Measurements from ENCODE around the gene UIMC1.
A peak's percentile ranks its signal among the peaks of the same experiment; 100 is the strongest.
"Not testable (repeated sequence)": the region's sequence is repeated elsewhere in the genome, so short reads cannot be mapped to it uniquely, and the experiment has no call there.

Gene UIMC1

DNA sequence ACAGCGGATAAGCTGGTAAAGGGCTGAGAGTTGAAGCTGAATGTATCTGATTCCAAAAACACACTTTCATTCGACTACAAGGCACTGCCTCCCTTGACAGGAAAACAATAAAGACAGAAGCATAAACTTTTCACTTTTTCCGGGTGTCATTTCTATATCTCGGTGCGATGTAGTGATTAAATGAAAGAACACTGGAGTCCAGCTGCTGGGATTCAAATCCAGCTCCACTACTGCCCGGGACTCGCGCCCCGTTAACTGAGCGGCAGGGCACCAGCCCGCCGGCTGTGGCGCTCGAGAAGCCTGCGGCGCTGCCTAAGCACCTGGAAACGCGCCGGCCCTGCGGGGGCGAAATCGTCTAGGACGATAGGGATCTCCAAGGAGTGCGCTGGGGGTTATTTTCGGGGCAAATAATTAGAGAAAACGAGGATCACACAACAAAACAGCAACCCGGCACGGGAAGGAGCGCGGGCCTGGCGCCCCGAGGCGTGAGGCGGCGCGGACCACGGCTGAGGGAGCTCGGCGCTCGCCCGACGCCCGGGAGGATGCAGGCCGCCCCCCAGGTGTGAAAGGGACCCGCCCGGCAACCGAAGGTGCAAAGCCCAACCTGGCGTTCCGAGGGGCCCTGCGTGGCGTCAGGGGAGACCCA lies 837 bp downstream of the UIMC1 start:
- peak; percentile 40 to 55 for DNase-seq (ENCODE audit: low read depth in 2 of 2)

DNA sequence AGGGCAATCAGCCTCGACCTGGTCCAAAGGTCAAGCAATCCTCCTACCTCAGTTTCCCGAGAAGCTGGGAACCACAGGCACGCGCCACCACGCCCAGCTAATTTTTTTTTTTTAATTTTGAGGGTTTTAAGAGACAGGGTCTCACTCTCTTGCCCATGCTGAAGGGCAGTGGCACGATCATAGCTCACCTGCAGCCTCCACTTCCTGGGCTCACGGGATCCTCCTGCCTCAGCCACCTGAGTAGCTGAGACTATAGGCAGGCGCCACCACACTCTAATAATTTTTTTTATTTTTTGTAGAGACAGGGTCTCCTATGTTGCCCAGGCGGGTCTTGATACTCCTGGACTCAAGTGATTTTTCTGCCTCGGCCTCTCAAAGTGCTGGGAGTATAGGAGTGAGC lies 1.6 kb downstream of the UIMC1 start:
- no peak for DNase-seq (ENCODE audit: low read depth in 2 of 2)

DNA sequence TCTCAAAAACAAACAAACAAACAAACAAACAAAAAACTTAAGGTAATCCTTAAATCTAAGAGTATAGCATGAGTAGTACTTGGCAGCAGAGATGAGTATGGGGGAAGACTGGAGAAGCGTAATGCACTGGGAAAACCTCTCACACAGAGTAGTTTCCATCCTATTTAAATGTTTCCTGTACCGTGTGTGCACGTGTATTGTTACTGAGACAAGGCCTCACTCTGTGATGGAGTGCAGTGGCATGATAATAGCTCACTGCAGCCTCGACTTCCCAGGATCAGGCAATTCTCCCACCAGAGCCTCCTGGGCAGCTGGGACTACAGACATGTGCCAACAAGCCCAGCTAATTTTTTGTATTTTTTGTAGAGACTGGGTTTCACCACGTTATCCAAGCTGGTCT lies 2.9 kb downstream of the UIMC1 start:
- no peak for DNase-seq (ENCODE audit: low read depth in 2 of 2)

DNA sequence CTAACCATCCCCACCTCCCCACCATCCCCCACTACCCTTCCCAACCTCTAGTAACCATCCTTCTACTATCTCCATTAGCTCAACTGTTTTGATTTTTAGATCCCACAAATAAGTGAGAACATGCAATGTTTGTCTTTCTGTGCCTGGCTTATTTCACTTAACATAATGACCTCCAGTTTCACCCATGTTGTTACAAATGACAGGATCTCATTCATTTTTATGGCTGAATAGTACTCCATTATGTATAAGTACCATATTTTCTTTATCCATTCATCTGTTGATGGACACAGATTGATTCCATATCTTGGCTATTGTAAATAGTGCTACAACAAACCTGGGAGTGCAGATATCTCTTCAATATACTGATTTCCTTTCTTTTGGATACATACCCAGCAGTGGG lies 7.1 kb downstream of the UIMC1 start:
- DNase-seq (ENCODE audit: low read depth in 2 of 2), result not testable (repeated sequence)

DNA sequence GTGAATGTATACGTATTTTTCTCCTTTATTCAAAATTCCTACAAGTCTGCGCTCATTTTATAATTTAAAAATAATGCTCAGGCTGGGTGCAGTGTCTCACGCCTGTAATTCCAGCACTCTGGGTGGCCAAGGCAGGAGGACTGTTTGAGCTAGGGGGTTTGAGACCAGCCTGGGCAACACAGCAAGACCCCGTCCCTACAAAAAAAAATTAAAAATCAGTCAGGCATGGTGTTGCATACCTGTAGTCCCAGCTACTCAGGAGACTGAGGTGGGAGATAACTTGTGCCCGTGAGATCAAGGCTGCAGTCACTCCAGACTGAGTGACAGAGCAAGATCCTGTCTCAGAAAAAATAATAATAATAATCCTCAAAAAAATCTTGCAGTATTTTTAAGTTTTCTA lies 7.8 kb downstream of the UIMC1 start:
- DNase-seq (ENCODE audit: low read depth in 2 of 2), result no peak

DNA sequence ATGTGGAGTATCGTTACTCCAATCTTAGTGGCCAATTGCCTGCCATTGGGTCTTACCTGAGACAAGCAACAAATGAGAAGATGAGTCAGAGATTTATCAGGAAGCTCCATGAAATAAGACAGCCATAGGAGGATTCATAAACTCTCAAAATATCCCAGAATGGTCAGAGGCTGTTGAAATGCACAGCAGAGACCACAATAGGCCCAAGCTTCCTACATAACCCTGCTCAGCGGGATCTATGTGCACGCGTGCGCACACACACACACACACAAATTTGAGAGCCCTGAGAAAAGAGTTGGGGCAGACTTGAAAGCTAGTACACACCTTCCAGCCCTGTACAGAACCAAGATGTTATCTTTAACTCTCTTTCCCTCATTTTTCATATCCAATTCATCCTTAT lies 9.8 kb downstream of the UIMC1 start:
- no peak for DNase-seq (ENCODE audit: low read depth in 2 of 2)

DNA sequence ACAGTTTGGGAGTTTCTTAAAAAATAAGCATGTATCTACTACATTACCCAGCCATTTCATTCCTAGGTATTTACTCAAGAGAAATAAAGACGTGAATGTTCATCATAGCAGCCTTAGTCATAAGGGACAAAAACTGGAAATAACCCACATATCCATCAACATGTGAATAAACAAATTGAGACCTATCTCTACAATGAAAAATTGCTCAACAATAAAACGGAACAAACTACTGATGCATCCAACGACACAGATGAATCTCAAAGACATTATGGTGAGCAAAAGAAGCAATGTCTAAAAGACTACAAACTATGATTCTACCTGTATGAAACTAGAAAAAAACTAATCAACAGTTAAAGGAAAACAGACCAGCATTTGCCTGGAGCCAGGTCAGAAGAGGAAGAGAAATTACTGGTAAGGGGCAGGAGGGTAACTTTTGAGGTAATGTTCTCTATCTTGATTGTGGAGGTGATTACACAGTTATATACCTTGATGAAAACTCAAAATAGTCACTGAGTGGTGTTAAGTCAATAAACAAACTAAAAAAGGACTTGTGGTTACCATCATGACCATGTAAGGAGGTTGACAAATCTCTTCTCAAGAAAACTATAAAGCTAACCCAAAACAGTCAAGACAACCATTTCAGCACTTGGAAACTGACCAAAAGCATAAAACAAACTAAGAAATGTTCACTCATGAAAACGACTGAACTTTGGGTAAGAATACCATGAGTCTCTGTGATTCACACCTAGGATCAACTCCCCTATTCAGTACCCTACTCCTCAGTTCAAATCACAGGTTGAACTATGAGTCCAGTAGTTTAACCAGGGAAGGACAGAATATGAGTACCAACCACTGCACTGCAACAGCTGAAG lies 10.4 kb downstream of the UIMC1 start:
- DNase-seq (ENCODE audit: low read depth in 2 of 2), result no peak

DNA sequence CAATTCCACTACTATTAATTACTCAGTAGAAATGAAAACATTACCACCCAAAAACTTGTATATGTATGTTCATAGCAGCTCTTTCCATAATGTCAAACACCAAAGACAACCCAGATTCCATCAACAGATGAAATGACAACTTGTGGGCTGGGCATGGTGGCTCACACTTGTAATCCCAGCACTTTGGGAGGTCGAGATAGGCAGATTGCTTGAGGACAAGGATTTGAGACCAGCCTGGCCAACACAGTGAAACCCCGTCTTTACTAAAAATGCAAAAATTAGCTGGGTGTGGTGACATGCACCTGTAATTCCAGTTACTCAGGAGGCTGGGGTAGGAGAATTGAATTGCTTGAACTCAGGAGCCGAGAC lies 11.5 kb downstream of the UIMC1 start:
- DNase-seq (ENCODE audit: low read depth in 2 of 2), result no peak

DNA sequence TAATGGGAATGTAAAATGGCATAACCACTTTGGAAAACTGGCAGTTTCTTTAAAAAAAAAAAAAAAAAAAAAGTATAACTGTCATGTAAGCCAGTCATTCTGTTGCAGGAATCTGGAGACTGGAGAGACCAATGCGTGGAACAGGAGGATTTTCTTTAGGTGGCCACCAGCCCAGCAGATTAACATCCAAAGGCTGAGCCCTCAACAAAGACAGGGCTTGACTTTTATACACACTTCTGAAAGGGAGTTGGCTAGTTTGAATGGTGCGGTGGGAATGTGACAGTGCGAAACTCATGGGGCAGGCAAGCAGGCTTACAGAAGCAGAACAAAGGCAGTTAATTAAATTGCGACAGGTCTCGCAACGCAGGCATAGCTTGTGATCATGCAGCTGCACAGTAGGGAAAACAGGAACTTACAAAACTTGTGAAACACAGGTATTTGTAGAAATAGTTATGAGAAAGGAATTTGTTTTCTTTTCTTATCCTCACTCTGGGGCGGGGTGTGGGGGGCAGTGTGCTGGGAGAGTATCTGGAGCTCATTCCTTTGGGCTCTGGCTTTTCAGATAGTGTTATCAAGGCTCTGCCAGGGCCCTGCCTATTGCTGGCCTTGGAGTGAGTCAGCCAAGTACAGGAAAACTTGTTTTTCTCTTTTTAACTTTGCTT lies 12.0 kb downstream of the UIMC1 start:
- no peak for DNase-seq (ENCODE audit: low read depth in 2 of 2)

DNA sequence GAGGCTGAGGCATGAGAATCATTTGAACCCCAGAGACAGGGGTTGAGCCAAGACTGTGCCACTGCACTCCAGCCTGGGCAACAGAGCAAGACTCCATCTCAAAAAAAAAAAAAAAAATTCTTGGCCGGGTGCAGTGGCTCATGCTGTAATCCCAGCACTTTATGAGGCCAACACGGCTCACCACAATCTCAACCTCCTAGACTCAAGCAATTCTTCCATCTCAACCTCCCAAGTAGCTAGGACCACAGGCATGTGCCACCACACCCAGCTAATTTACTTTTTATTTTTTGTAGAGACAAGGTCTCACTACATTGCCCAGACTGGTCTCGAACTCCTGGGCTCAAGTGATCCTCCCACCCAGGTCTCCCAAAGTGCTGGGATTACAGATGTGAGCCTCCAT lies 13.5 kb downstream of the UIMC1 start:
- DNase-seq (ENCODE audit: low read depth in 2 of 2), result not testable (repeated sequence)

DNA sequence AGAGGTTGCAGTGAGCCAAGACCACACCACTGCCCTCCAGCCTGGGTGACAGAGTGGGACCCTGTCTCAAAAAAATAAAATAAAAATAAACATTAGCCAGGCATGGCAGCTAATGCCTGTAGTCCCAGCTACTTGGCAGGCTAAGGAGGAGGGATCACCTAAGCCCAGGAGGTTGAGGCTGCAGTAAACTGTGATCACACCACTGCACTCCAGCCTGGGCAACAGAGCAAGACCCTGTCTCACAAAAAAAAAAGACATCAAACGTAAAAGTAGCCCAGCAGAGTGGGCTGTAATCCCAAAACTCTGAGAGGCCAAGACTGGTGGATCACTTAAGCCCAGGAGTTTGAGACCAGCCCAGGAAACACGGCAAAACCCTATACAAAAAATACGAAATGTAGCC lies 19.0 kb downstream of the UIMC1 start:
- no peak for DNase-seq (ENCODE audit: low read depth in 2 of 2)

DNA sequence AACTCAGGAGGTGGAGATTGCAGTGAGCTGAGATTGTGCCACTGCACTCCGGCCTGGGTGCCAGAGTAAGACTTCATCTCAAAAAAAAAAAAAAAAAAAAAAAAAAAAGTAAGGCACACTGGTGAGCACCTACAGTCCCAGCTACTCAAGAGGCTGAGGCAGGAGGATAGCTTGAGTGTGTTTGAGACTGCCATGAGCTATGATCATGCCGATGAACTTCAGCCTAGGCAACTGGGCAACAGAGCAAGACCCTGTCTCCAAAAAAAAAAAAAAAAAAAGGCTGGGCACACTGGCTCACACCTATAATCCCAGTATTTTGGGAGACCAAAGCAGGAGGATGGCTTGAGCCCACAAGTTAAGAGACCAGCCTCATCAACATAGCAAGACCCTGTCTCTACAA lies 20.3 kb downstream of the UIMC1 start:
- no peak for DNase-seq (ENCODE audit: low read depth in 2 of 2)

DNA sequence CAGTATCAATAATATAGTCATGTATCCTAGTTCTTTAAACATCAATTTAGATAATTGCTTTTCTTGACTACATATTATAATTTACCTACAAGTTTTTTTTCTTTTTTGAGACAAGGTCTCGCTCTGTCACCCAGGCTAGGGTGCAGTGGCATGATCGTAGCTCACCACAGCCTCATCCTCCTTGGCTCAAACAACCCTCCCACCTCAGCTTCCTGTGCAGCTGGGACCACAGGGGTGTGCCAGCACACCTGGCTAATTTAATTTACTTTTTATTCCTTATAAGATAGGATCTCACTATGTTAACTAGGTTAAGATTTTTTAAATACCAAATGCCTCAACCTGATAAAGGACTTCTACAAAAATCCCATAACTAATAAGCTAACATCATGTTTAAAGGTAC lies 21.1 kb downstream of the UIMC1 start:
- DNase-seq (ENCODE audit: low read depth in 2 of 2), result no peak

DNA sequence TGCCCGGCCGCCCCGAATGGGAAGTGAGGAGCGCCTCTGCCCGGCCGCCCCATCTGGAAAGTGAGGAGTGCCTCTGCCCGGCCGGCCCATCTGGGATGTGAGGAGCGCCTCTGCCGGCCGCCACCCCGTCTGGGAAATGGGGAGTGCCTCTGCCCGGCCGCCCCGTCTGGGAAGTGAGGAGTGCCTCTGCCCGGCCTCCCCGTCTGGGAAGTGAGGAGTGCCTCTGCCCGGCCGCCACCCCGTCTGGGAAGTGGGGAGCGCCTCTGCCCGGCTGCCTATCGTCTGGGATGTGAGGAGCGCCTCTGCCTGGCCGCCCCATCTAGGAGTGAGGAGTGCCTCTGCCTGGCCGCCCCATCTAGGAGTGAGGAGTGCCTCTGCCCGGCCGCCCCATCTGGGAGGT lies 22.4 kb downstream of the UIMC1 start:
- not testable (repeated sequence) for DNase-seq (ENCODE audit: low read depth in 2 of 2)

DNA sequence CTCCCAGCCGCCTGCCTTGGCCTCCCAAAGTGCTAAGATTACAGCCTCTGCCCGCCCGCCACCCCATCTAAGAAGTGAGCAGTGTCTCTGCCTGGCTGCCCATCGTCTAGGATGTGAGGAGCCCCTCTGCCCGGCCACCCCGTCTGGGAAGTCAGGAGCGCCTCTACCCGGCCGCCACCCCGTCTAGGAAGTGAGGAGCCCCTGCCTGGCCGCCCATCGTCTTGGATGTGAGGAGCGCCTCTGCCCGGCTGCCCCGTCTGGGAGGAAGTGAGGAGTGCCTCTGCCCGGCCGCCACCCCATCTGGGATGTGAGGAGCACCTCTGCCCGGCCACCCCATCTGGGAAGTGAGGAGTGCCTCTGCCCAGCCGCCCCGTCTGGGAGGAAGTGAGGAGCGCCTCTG lies 23.0 kb downstream of the UIMC1 start:
- DNase-seq (ENCODE audit: low read depth in 2 of 2), result not testable (repeated sequence)

DNA sequence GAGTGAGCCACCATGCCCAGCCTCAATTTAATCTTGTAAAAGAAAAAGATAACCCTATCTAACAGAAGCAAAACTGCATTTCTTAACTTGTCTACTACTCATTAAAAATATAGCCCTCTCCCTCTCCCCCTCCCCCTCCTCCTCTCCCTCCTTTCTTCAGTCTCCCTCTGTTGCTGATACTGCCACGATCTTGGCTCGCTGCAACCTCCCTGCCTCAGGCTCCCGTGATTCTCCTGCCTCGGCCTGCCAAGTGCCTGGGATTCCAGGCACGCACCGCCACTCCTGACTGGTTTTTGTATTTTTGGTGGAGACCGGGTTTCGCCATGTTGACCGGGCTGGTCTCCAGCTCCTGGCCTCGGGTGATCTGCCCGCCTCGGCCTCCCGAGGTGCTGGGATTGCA lies 23.5 kb downstream of the UIMC1 start:
- not testable (repeated sequence) for DNase-seq (ENCODE audit: low read depth in 2 of 2)

DNA sequence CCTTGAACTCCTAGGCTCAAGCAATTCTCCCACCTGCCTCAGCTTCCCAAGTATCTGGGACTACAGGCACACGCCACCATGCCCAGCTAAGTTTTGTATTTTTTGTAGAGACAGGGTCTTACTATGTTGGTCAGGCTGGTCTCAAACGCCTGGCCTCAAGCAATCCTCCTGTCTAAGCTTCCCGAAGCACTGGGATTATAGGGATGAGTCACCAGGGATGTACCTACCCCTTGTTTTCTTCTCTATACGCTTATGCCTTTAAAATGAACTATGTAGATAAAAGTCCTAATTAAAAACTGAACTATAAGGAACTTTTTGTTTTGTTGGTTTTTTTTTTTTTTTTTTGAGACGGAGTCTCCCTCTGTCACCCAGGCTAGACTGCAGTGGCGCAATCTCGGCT lies 25.8 kb downstream of the UIMC1 start:
- DNase-seq (ENCODE audit: low read depth in 2 of 2), result no peak

DNA sequence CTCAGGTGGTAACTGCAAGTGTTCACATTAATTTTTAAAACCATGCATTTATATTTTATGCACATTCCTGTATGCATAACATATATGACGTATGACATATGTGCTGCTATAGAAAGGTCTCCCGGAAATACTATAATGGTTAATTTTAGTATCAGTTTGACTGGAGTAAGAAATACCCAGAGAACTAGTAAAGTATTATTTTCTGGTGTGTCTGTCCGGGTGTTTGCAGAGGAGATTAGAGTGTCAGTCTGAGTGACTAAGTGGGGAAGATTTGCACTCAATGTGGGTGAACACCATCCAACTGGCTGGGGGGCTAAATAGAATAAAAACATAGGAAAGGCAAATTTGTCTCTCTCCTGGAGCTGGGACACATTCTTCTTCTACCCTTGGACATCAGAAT lies 26.9 kb downstream of the UIMC1 start:
- DNase-seq (ENCODE audit: low read depth in 2 of 2), result no peak

DNA sequence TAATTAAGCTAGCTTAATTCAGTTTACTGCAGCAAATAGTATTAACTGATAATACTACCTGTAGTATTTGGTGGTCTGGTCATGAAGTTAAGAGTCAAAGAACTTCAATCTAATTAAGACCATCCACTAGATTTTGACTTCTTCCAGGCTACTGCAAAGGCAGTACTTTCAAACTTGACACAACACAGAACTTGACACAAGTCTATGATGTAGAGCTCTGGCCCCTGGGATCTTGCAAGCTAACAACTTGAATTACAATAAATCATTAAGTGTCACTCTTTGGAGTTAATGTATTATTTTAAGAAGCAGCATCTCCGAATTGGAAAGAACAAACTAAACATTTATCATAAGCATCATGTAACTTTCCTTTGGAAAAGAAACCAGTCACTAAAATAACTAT lies 40.9 kb downstream of the UIMC1 start:
- DNase-seq (ENCODE audit: low read depth in 2 of 2), result no peak

DNA sequence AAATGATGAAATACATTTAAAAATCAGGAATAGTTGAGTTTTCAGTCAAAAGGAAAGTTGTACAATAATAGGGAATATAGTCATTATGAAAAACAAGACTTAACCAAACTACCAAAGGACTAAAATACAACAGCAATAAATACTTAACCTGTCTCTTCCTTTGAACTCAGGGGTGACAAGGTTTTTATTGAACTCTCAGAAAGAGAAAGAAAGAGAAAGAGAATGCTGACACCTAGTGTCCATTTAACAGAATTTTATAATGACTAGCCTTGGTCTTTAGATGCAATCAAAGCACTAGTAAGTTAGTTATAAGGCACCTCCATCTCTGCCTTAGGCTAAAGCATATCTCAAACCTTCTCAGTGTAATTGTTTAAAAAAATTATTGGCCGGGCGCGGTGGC lies 47.5 kb downstream of the UIMC1 start:
- DNase-seq (ENCODE audit: low read depth in 2 of 2), result no peak

DNA sequence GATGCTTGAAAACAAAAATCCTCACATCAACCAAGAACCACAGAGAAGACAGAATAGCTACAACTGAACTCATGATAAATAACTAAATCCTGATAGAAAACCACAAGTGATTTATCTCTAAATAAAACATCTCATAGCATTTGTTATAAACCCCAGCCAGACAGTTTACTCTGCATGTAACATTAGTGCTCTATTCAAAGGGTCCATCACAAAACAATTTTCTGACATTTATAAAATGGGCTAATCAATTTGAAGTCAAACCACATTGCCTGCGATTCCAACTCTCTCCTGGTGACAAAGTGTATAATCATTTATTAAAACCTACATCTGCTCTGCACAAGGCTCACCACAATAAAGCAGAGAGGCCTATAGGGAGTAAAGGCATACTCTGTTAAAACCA lies 49.8 kb downstream of the UIMC1 start:
- DNase-seq (ENCODE audit: low read depth in 2 of 2), result no peak

DNA sequence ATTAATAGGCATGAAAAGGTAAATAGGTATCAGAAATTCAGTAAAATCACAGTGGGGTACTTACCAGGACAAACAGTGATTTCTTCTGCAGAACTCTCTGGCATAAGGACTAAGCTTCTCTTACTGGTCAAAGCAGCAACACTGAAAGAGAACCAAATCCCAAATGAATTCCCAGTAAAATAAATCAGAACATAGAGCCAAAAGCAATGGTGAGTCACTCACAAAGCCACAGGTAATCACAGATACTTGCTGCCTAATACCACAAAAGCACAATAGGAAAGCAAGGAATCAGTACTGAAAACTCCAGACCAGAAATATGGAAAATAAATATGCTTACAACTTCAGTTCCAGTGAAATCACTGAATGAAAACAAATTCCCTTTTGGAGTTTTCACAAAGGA lies 50.7 kb downstream of the UIMC1 start:
- DNase-seq (ENCODE audit: low read depth in 2 of 2), result no peak

DNA sequence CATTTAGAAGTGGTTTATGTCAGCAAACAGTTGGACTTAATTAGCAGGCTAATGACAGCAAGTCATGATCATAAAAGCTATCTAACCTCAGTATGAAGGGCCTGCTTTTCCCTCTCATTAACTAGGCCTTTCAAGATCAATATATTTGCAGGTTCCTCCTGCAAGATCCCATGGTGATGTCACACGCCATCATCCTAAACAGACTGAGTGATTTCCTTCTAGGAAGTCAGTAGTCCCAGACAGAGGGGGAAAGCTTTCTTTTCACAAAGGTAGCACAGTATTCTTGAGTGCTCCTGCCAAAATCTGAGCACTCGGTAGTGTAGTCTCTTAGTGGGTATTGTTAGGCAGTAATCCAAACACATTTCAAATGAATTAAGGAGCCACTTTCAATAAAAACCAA lies 52.5 kb downstream of the UIMC1 start:
- no peak for DNase-seq (ENCODE audit: low read depth in 2 of 2)
